ENCODE results near the gene ANO10.
"Not testable (repeated sequence)": the region's sequence is repeated elsewhere in the genome, so short reads cannot be mapped to it uniquely, and the experiment has no call there.

The ANO10 gene

GRCh38 chr3:43627360-43627759 is 5.5 kb upstream of the ANO10 start:
- DNase-seq (ENCODE audit: low read depth, low spot score) = no peak

DNA sequence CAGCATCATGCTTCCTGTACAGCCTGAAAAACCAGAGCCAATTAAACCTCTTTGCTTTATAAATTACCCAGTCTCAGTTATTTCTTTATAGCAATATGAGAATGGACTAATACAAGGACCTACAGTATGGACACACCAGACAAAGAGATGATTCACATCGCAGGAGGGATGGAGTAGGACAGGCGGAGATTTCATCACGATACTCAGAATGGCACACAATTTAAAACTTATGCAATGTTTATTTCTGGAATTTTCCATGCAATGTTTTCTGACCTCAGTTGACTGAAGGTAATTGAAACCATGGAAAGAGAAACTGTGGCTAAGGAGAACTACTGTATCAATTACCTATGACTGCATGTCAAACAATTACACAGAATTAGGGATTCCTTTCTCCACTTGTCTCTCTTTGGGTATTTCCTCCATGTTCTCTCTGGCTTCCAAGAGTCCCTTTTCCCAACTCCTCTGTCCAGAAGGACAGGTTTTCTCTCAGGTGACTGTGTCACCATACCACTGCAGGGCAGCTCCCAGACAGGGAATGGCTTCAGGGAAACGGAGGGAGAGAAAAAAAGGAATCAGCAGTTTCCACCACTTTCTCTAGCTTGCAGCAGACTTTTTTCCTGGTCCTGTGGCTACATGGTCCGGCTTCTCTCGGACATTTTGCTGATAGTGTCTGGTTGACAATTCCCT is 3.0 kb upstream of the ANO10 start:
- no peak for DNase-seq (ENCODE audit: low read depth, low spot score)

- peak; percentile 53 for DNase-seq (ENCODE audit: low read depth, low spot score)
Measured at GRCh38 chr3:43620831-43621655, 768 bp downstream of the ANO10 start.

- DNase-seq (ENCODE audit: low read depth, low spot score) = no peak
Measured at GRCh38 chr3:43619588-43619987, 2.2 kb downstream of the ANO10 start.

DNA sequence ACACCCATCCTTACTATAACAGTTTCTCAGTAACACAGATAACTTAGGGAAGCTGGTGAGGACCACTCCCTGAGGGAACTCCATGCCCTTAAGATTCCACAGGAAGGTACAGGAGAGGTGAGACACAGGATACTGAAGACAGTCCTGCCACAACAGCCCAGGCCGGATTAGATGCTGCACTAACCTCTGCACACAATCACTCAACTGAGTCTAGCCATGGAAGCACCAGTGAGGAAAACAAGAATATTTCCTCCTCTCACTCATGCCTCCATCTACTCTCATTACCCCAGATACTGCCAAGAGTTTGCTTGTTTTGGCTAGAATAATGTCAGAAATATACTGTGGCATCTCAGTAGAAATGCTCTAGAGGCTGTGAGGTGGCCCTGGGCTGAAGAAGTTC is 3.7 kb downstream of the ANO10 start:
- DNase-seq (ENCODE audit: low read depth, low spot score) = peak; percentile 34

DNA sequence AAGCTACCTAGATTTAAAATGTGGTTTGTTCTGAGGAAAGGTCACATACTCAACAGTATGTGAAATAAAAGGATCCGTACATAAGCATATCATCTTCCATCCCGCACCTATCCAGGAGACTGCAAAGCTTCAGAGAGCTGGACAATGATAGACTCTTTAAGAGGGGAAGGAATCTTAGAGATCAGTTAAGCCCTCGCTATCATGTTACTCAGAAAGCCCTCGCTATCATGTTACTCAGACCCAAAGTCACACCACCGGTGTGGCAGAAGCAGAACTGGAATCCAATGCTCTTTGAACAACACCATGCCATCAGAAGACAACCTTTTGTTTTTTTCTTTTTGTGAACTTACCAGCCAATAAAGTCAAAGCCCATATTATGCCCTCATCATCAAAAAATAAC is 5.8 kb downstream of the ANO10 start:
- DNase-seq (ENCODE audit: low read depth, low spot score) = no peak

DNA sequence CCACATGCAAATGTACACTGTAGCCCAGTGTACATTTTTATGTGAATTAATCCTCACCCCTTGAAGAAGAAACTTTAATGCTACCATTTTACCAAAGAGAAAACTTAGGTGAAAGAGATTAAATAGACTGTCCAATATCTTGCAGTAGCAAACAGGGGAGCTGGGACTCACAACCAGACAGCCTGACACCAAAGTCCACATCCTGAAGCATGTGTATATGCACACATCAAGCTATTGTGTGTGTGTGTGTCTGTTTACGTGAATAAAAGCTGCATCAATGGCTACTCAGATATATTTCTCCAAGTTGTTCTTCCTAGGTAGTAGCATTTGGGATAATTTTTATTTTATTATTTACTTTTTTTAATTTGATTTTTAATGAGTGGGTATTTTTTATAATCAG is 6.7 kb downstream of the ANO10 start:
- DNase-seq (ENCODE audit: low read depth, low spot score) = no peak

GRCh38 chr3:43613976-43614375 is 7.8 kb downstream of the ANO10 start:
- no peak for DNase-seq (ENCODE audit: low read depth, low spot score)

DNA sequence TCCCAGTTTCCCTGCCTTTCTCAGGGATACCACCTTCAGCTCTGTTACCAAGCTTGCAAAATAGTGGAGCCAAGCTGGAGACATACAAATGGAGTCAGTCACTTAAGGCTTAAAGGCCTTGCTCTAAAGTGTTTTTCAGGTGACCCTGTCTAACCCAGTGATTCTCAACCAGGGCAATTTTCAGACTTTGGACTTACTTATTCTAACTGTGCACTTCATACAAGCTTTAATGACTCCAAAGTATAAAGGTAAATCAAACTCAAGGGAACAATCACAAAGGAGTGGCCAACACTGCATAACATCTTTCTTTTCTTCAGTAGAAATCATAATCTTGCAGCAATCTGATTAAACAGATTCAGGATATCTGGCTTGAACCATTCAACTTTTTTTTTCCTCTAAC is 9.4 kb downstream of the ANO10 start:
- no peak for DNase-seq (ENCODE audit: low read depth, low spot score)

- no peak for DNase-seq (ENCODE audit: low read depth, low spot score)
Measured at GRCh38 chr3:43609406-43609805, 12.4 kb downstream of the ANO10 start.

DNA sequence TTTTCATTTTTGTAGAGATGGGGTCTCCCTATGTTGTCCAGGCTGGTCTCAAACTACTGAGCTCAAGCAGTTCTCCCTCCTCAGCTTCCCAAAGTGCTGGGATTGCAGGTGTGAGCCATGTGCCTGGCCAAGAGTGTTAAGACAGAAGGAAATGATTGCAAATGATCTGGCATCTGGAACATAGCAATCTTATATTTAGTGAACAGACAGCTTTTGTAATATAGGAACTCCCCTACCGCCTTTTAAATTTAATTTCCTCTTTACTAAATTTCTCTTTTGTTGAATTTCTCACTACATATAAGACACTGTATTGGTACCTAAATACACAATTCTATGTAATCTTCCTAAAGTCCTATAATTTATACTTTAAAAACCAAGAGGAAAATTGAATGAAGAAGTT is 13.1 kb downstream of the ANO10 start:
- DNase-seq (ENCODE audit: low read depth, low spot score) = no peak

GRCh38 chr3:43606284-43606683 is 15.5 kb downstream of the ANO10 start:
- no peak for DNase-seq (ENCODE audit: low read depth, low spot score)

DNA sequence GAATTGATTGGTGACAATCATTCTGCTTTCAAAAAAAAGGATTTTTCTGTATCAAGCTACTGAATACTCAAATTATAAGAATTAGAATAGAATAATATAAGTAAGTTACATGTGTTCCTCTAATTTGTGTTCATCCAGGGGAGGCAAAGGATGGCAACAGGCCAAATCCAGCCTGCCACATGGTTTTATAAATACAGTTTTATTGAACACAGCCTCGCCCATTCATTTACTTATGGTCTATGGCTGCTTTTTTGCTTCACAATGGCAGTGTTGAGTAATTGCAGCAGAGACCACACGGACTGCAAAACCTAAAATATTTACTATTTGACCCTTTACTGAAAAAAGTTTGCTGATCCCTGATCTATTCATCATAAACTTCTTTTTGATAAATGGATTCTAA is 21.9 kb downstream of the ANO10 start:
- DNase-seq (ENCODE audit: low read depth, low spot score) = not testable (repeated sequence)

DNA sequence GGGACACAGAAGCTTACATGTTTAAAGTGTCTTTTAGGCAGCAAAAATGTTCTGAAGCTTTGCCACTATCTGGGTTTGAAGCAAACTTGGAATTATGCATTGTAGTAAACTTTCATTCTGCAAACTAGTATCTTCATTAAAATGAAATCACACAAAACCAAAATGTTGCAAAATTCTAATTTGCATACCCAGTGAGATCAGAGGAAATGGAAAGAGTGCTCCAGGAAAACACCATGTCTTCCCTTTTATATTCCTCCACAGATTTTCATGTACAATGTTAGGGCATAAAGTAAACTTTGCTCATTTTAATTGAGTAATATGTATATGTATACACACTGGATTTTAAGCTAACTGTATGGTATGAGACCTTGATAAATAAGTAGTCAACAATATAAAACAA is 23.9 kb downstream of the ANO10 start:
- DNase-seq (ENCODE audit: low read depth, low spot score) = no peak

DNA sequence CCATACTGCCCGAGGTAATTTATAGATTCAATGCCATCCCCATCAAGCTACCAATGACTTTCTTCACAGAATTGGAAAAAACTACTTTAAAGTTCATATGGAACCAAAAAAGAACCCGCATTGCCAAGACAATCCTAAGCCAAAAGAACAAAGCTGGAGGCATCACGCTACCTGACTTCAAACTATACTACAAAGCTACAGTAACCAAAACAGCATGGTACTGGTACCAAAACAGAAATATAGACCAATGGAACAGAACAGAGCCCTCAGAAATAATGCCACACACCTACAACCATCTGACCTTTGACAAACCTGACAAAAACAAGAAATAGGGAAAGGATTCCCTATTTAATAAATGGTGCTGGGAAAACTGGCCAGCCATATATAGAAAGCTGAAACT is 25.6 kb downstream of the ANO10 start:
- DNase-seq (ENCODE audit: low read depth, low spot score) = not testable (repeated sequence)

DNA sequence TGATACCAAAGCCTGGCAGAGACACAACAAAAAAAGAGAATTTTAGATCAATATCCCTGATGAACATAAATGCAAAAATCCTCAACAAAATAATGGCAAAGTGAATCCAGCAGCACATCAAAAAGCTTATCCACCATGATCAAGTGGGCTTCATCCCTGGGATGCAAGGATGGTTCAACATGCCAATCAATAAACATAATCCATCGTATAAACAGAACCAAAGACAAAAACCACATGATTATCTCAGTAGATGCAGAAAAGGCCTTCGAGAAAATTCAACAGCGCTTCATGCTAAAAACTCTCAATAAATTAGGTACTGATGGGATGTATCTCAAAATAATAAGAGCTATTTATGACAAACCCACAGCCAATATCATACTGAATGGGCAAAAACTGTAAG is 26.5 kb downstream of the ANO10 start:
- DNase-seq (ENCODE audit: low read depth, low spot score) = not testable (repeated sequence)

DNA sequence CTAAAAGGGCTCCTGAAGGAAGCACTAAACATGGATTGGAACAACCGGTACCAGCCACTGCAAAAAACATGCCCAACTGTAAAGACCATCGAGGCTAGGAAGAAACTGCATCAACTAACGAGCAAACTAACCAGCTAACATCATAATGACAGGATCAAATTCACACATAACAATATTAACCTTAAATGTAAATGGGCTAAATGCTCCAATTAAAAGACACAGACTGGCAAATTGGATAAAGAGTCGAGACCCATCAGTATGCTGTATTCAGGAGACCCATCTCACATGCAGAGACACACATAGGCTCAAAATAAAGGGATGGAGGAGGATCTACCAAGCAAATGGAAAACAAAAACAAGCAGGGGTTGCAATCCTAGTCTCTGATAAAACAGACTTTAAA is 28.2 kb downstream of the ANO10 start:
- DNase-seq (ENCODE audit: low read depth, low spot score) = not testable (repeated sequence)

DNA sequence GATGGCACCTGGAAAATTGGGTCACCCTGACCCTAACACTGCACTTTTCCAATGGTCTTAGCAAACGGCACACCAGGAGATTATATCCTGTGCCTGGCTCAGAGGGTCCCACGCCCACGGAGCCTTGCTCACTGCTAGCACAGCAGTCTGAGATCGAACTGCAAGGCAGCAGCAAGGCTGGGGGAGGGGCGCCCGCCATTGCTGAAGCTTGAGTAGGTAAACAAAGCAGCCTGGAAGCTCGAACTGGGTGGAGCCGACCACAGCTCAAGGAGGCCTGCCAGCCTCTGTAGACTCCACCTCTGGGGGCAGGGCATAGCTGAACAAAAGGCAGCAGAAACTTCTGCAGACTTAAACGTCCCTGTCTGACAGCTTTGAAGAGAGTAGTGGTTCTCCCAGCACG is 29.9 kb downstream of the ANO10 start:
- DNase-seq (ENCODE audit: low read depth, low spot score) = not testable (repeated sequence)

DNA sequence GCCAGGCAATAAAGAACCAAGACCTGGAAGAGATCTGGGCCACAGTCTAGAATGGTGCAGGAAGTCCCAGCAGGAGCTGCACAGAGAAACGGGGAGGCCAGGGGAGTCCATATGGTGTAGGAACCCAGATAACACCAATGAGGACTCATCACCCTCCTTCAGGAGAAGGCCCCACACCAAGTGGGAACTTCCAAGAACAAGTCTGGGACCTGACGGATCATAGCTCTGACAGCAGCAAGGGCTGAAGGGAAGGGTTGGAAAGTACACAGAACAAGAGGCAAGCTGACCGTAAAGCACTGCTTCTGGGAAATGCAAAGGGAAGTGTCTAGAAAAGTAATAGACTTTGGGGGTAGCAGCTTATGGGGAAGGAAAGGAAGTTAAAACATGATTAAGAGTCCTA is 34.5 kb downstream of the ANO10 start:
- no peak for DNase-seq (ENCODE audit: low read depth, low spot score)

DNA sequence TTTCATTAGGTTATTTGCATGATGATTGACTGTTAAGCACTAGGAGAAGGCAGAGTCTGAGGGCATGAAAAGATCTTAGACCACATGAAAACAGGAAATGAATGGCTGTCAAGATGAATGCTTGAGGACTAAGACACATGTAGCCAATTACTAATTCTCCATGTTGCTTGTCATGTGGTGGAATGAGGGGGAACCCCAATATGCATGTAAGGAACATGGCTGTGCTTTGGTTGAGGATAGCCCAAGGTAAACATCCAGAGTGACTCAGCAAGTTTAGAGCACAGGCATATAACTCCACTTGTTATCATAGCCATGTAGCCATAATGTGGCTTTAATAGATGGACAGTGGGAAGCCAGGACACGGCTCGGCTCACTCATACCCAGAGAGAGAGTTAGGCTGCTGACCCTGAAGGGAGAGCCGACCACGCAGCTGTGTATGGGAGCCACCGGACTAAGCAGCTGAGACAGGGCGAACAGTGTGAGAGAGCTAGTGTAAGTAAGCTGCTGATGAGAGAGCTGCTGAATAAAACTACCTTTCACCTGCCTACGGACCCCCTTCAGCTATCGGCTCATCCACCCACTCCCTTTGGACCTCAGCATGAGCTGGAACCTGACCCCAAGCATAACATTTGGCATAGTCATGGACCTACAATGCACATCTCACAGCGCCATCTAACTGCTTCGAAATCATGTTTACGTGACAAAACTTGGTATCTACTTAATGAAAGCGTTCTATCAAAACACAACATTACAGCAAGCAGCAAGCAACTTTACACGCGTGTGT is 37.6 kb downstream of the ANO10 start:
- peak; percentile 10 for DNase-seq (ENCODE audit: low read depth, low spot score)

- DNase-seq (ENCODE audit: low read depth, low spot score) = peak; percentile 5
Measured at GRCh38 chr3:43583481-43583880, 38.3 kb downstream of the ANO10 start.

DNA sequence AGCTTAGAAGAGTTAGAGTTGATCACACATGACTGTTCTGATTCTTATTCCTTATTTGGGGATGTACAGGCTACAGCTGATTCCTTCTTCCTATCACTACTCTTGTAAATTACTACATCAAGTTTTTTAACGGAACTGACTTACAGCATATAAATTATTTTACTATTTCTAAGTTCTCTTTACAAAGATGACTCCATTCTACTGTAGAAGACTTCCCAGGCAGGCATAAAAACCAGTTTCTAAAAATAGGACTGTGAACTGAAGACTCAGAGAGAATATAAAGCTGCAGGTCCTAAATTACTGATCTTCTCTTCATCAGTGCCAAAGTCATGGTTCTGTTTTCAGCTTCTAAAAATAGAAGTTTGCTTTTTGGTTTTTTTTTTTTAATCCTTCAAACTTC is 38.9 kb downstream of the ANO10 start:
- no peak for DNase-seq (ENCODE audit: low read depth, low spot score)
